ENCODE measurements around the gene NPEPL1.

Gene NPEPL1

GRCh38 chr20:58702161-58702510 lies 9.5 kb downstream of the NPEPL1 start:
- TF ChIP-seq REST (IDR thresholded peaks at IDR 0.05; ENCODE audit: insufficient read depth in 1 of 2, low read depth in 2 of 2, low read length in 2 of 2) (no peak), POLR2AphosphoS5 (IDR thresholded peaks at IDR 0.05; ENCODE audit: low read depth, low read length) (no peak), FOXP2 (optimal IDR thresholded peaks at IDR 0.05; ENCODE audit: borderline replicate concordance, extremely low read depth, extremely low read length, insufficient read depth) (no peak), SIN3A (IDR thresholded peaks at IDR 0.05; ENCODE audit: borderline replicate concordance, insufficient read depth, low read length) (no peak), TAF1 (IDR thresholded peaks at IDR 0.05; ENCODE audit: borderline replicate concordance, insufficient read depth, low read length) (no peak)

- no peak for TF ChIP-seq POLR2AphosphoS5 (IDR thresholded peaks at IDR 0.05; ENCODE audit: low read depth, low read length)
- no peak for TF ChIP-seq REST (IDR thresholded peaks at IDR 0.05; ENCODE audit: insufficient read depth in 1 of 2, low read depth in 2 of 2, low read length in 2 of 2)
- TF ChIP-seq SIN3A (IDR thresholded peaks at IDR 0.05; ENCODE audit: borderline replicate concordance, insufficient read depth, low read length) = no peak
- no peak for TF ChIP-seq TAF1 (IDR thresholded peaks at IDR 0.05; ENCODE audit: borderline replicate concordance, insufficient read depth, low read length)
- no peak for TF ChIP-seq FOXP2 (optimal IDR thresholded peaks at IDR 0.05; ENCODE audit: borderline replicate concordance, extremely low read depth, extremely low read length, insufficient read depth)
Observed at GRCh38 chr20:58702859-58703648, 10.5 kb downstream of the NPEPL1 start.

- TF ChIP-seq FOXP2 (optimal IDR thresholded peaks at IDR 0.05; ENCODE audit: borderline replicate concordance, extremely low read depth, extremely low read length, insufficient read depth) (no peak), REST (IDR thresholded peaks at IDR 0.05; ENCODE audit: insufficient read depth in 1 of 2, low read depth in 2 of 2, low read length in 2 of 2) (no peak), SIN3A (IDR thresholded peaks at IDR 0.05; ENCODE audit: borderline replicate concordance, insufficient read depth, low read length) (no peak), TAF1 (IDR thresholded peaks at IDR 0.05; ENCODE audit: borderline replicate concordance, insufficient read depth, low read length) (no peak), POLR2AphosphoS5 (IDR thresholded peaks at IDR 0.05; ENCODE audit: low read depth, low read length) (no peak)
Observed at GRCh38 chr20:58703765-58704371, 11.3 kb downstream of the NPEPL1 start.

- no peak for TF ChIP-seq REST (IDR thresholded peaks at IDR 0.05; ENCODE audit: insufficient read depth in 1 of 2, low read depth in 2 of 2, low read length in 2 of 2)
- TF ChIP-seq POLR2AphosphoS5 (IDR thresholded peaks at IDR 0.05; ENCODE audit: low read depth, low read length) = no peak
- no peak for TF ChIP-seq FOXP2 (optimal IDR thresholded peaks at IDR 0.05; ENCODE audit: borderline replicate concordance, extremely low read depth, extremely low read length, insufficient read depth)
- no peak for TF ChIP-seq SIN3A (IDR thresholded peaks at IDR 0.05; ENCODE audit: borderline replicate concordance, insufficient read depth, low read length)
- no peak for TF ChIP-seq TAF1 (IDR thresholded peaks at IDR 0.05; ENCODE audit: borderline replicate concordance, insufficient read depth, low read length)
Observed at GRCh38 chr20:58705208-58705926, 12.8 kb downstream of the NPEPL1 start.

Measured in PFSK-1 (cell line).